Gastroesophageal sphincter (tissue), 3 donors: ENCODE measurements around the gene NSD2.

ENCODE experiments used
- EP300 ChIP-seq: sonication (generic); formaldehyde crosslinking; IDR thresholded peaks from one replicate; pipeline ENCODE4 v1.6.1; 2017; ENCODE audit warnings: antibody characterized with exemption, mild to moderate bottlenecking
- POLR2A ChIP-seq, 2 donors: fragments of 450-650 bp; IDR thresholded peaks; one replicate each; pipeline ENCODE4 v1.6.1; 2017; ENCODE audit warnings: antibody characterized with exemption in 2 of 2, mild to moderate bottlenecking in 2 of 2, moderate library complexity in 1 of 2
- POLR2AphosphoS5 ChIP-seq: sonication (generic); formaldehyde crosslinking; IDR thresholded peaks from one replicate; pipeline ENCODE4 v1.6.1; 2017; ENCODE audit warnings: antibody characterized with exemption
- TF ChIP-seq, protein P1 (sequence below), 4 experiments: fragments of 200-600 bp in 2 of 4; fragments of 450-650 bp in 2 of 4; sonication (generic) in 1 of 4; IDR thresholded peaks; one replicate each; pipeline ENCODE4 v1.5.1; 2017 to 2019; ENCODE audit warnings: antibody characterized with exemption in 4 of 4, mild to moderate bottlenecking in 2 of 4, moderate library complexity in 2 of 4

DNA sequence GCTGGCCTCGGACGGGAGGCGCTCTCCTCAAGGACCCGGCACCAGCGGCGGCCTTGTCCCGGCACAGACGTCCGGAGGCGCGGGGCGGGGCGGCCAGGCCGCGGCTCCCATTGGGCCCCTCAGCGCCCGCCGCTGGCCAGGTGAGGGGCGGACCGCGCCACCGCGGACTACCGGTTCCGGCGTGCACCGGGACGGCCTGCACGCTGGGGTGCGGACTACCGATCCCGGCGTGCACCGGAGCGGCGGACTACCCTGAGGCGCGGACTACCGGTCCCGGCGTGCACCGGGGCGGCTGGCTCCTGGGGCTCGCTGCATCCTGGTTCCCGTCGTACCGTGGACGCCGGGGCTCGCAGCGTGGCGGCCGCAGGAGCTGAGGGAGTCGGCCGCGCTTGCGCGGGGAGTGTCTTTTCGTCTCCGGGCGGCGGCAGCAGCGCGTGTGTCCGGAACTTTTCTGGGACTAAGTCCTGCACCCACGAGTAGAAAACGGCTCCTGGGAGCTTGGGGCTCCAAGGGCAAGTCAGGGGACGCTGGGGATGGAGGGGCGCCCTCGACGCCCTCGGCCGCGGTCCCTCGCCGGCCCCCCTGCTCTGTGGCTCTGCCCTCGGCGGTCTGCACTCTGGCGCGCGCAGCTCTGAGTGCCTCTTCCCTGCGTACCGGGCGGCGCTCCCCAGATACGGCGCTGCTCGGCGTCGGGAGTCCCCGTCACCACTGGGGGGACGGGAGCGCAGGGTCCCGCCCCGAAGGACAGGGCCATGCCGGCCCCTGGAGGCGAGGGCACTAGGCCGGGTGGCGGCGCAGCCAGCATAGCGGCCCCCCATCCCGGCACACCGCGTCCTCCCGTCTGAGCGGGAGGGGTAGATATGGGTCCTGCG is 14.9 kb upstream of the NSD2 start, which contains the start of gene LETM1:
- TF ChIP-seq, protein P1, sequence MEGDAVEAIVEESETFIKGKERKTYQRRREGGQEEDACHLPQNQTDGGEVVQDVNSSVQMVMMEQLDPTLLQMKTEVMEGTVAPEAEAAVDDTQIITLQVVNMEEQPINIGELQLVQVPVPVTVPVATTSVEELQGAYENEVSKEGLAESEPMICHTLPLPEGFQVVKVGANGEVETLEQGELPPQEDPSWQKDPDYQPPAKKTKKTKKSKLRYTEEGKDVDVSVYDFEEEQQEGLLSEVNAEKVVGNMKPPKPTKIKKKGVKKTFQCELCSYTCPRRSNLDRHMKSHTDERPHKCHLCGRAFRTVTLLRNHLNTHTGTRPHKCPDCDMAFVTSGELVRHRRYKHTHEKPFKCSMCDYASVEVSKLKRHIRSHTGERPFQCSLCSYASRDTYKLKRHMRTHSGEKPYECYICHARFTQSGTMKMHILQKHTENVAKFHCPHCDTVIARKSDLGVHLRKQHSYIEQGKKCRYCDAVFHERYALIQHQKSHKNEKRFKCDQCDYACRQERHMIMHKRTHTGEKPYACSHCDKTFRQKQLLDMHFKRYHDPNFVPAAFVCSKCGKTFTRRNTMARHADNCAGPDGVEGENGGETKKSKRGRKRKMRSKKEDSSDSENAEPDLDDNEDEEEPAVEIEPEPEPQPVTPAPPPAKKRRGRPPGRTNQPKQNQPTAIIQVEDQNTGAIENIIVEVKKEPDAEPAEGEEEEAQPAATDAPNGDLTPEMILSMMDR (IDR thresholded peaks at IDR 0.05) = peak in 1 of 4 experiments; percentile 24
- TF ChIP-seq POLR2A (IDR thresholded peaks at IDR 0.05) = peak; percentile 53 to 55
- TF ChIP-seq EP300 = no peak
- TF ChIP-seq POLR2AphosphoS5 = peak; percentile 66
